Loucy (cell line): ENCODE data around the gene MGAT5.

Source experiments
- H2AFZ ChIP-seq: fragments of 200-600 bp; sonication (generic); 2 replicates; pipeline ENCODE4 v1.6.0; 2016; ENCODE audit warnings: antibody characterized with exemption, mild to moderate bottlenecking, low read length, moderate library complexity
- H3F3A ChIP-seq: fragments of 200-600 bp; 2 replicates; pipeline ENCODE4 v1.6.0; 2016; ENCODE audit warnings: antibody characterized with exemption, low read depth, mild to moderate bottlenecking
- H3K27me3 ChIP-seq: fragments of 200-600 bp; sonication (generic); 2 replicates; pipeline ENCODE4 v1.6.1; 2014; ENCODE audit warnings: low read length, mild to moderate bottlenecking; ENCODE audit not compliant: insufficient read depth, poor library complexity, severe bottlenecking
- H3K36me3 ChIP-seq: fragments of 200-600 bp; sonication (generic); 2 replicates; pipeline ENCODE4 v1.6.1; 2016; ENCODE audit warnings: low read length; ENCODE audit not compliant: insufficient read depth
- H3K4me1 ChIP-seq: fragments of 200-600 bp; sonication (generic); 2 replicates; pipeline ENCODE4 v1.5.1; 2014; ENCODE audit warnings: low read length, mild to moderate bottlenecking; ENCODE audit not compliant: insufficient read depth, poor library complexity, severe bottlenecking
- H3K4me2 ChIP-seq: fragments of 200-600 bp; sonication (generic); 2 replicates; pipeline ENCODE4 v1.6.0; 2014; ENCODE audit warnings: antibody characterized with exemption, low read length, low read depth, mild to moderate bottlenecking; ENCODE audit not compliant: poor library complexity, severe bottlenecking
- H3K4me3 ChIP-seq: fragments of 200-600 bp; sonication (generic); 2 replicates; pipeline ENCODE4 v1.5.1; 2014; ENCODE audit warnings: low read length, mild to moderate bottlenecking, mixed read lengths; ENCODE audit not compliant: poor library complexity, severe bottlenecking
- H3K79me2 ChIP-seq: fragments of 200-600 bp; sonication (generic); 2 replicates; pipeline ENCODE4 v1.6.1; 2014; ENCODE audit warnings: low read length; ENCODE audit not compliant: insufficient read depth
- H3K9ac ChIP-seq: fragments of 200-600 bp; sonication (generic); 2 replicates; pipeline ENCODE4 v1.6.0; 2014; ENCODE audit warnings: mild to moderate bottlenecking, low read depth, low read length, moderate library complexity; ENCODE audit not compliant: poor library complexity, severe bottlenecking
- H3K9me2 ChIP-seq: fragments of 200-600 bp; sonication (generic); replicated peaks from 2 replicates; pipeline ENCODE4 v1.6.1; 2016; ENCODE audit warnings: low read depth, low read length, mixed read lengths
- H3K9me3 ChIP-seq: fragments of 200-600 bp; sonication (generic); 2 replicates; pipeline ENCODE4 v1.6.1; 2014; ENCODE audit warnings: mild to moderate bottlenecking, antibody characterized with exemption, low read length, low read depth; ENCODE audit not compliant: insufficient read depth
- H4K20me1 ChIP-seq: fragments of 200-600 bp; sonication (generic); 2 replicates; pipeline ENCODE4 v1.6.0; 2014; ENCODE audit warnings: antibody characterized with exemption, low read length, mild to moderate bottlenecking; ENCODE audit not compliant: insufficient read depth, poor library complexity, severe bottlenecking
- CTCF ChIP-seq: fragments of 200-600 bp; sonication (generic); conservative IDR thresholded peaks from 2 replicates; pipeline ENCODE4 v1.5.1; 2014; ENCODE audit warnings: mild to moderate bottlenecking, antibody characterized with exemption, low read length
- EZH2phosphoT487 ChIP-seq: fragments of 200-600 bp; IDR thresholded peaks from 2 replicates; pipeline ENCODE4 v1.6.1; 2018; ENCODE audit warnings: antibody characterized with exemption, mild to moderate bottlenecking, moderate library complexity, borderline replicate concordance

MGAT5 gene

GRCh38 chr2:134420920-134421319, 167.0 kb downstream of the MGAT5 start:
- Histone ChIP-seq H2AFZ (no peak overlapping the region), H3K4me3 (no peak overlapping the region), H3K79me2 (no peaks in the 10 kb centered on the region), H4K20me1 (no peaks in the 10 kb centered on the region), H3K4me2 (no peak overlapping the region), H3K4me1 (no peaks in the 10 kb centered on the region), H3K36me3 (peaks cover 61% of the 10 kb centered on the region; the same call in 1 of the 2 replicates), H3F3A (no peaks in the 10 kb centered on the region), H3K9me2 (no peaks in the 10 kb centered on the region), H3K27me3 (no peaks in the 10 kb centered on the region), H3K9me3 (no peaks in the 10 kb centered on the region), H3K9ac (no peak overlapping the region)
- TF ChIP-seq CTCF, result no peak
- TF ChIP-seq EZH2phosphoT487, result no peak

- Histone ChIP-seq H3F3A (no peaks in the 10 kb centered on the region), H3K79me2 (no peaks in the 10 kb centered on the region), H3K27me3 (no peaks in the 10 kb centered on the region), H3K4me3 (no peak overlapping the region), H2AFZ (no peak overlapping the region), H3K9ac (no peak overlapping the region), H3K9me2 (no peaks in the 10 kb centered on the region), H3K36me3 (peaks cover 63% of the 10 kb centered on the region; the same call in 1 of the 2 replicates), H3K9me3 (no peaks in the 10 kb centered on the region), H3K4me1 (no peaks in the 10 kb centered on the region), H3K4me2 (no peak overlapping the region), H4K20me1 (no peaks in the 10 kb centered on the region)
- TF ChIP-seq EZH2phosphoT487 (no peak), CTCF (no peak)
Measured at GRCh38 chr2:134421556-134422328, 167.9 kb downstream of the MGAT5 start.

- Histone ChIP-seq H4K20me1 (no peaks in the 10 kb centered on the region), H3K9ac (no peak overlapping the region), H2AFZ (no peak overlapping the region), H3K27me3 (no peaks in the 10 kb centered on the region), H3K9me2 (no peaks in the 10 kb centered on the region), H3K79me2 (no peaks in the 10 kb centered on the region), H3K4me1 (no peaks in the 10 kb centered on the region), H3F3A (no peaks in the 10 kb centered on the region), H3K4me3 (no peak overlapping the region), H3K4me2 (no peak overlapping the region), H3K36me3 (peaks cover 77% of the 10 kb centered on the region; the same call in 1 of the 2 replicates), H3K9me3 (no peaks in the 10 kb centered on the region)
- TF ChIP-seq EZH2phosphoT487 (no peak), CTCF (no peak)
Measured at GRCh38 chr2:134425724-134426496, 172.0 kb downstream of the MGAT5 start.
